DOHH2 (cell line): ENCODE measurements around the gene F11R.

Experiments
- EZH2phosphoT487 ChIP-seq: fragments of 200-600 bp; sonication (generic); IDR thresholded peaks from 2 replicates; pipeline ENCODE4 v1.6.1; 2017; ENCODE audit warnings: borderline replicate concordance, mild to moderate bottlenecking, antibody characterized with exemption, low read length, moderate library complexity, mixed read lengths
- TF ChIP-seq, protein P1 (sequence below): fragments of 200-600 bp; sonication (generic); IDR thresholded peaks from one replicate; pipeline ENCODE4 v1.5.1; 2014; ENCODE audit warnings: antibody characterized with exemption, mild to moderate bottlenecking, low read depth, low read length; ENCODE audit not compliant: poor library complexity, severe bottlenecking

DNA sequence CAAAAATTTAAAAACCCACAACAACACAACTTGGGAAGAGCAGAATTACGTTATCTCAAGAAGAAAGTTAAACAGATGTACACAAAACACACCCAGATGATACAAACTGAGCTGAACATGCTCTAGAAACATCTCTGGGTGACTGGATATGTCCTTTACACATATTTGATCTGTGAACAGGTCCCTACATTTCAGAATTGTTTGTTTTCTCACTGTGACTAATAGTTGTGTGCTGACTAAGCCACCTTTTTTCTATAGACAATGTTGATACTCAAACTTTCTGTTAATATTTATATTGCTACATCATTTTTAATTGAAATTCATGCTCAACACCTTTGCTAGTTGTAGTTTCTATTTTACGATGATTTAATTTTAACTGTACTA lies 1.0 kb upstream of the F11R start:
- TF ChIP-seq, protein P1, sequence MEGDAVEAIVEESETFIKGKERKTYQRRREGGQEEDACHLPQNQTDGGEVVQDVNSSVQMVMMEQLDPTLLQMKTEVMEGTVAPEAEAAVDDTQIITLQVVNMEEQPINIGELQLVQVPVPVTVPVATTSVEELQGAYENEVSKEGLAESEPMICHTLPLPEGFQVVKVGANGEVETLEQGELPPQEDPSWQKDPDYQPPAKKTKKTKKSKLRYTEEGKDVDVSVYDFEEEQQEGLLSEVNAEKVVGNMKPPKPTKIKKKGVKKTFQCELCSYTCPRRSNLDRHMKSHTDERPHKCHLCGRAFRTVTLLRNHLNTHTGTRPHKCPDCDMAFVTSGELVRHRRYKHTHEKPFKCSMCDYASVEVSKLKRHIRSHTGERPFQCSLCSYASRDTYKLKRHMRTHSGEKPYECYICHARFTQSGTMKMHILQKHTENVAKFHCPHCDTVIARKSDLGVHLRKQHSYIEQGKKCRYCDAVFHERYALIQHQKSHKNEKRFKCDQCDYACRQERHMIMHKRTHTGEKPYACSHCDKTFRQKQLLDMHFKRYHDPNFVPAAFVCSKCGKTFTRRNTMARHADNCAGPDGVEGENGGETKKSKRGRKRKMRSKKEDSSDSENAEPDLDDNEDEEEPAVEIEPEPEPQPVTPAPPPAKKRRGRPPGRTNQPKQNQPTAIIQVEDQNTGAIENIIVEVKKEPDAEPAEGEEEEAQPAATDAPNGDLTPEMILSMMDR: no peak
- TF ChIP-seq EZH2phosphoT487: no peak
